CD8-positive, alpha-beta memory T cell (primary cell): ENCODE results near the gene ARHGEF18. TPM values are rescaled to one million over a fixed set of nuclear protein-coding genes. Genes with fewer than 3 reads are reported as not detected.
A peak's percentile ranks its signal among the peaks of the same experiment; 100 is the strongest.

Experiments used
- CTCF ChIA-PET: fragments of 350-600 bp; sonication (Branson Sonifier 250); formaldehyde crosslinking; loops from one replicate; lab custom pipeline; 2021; ENCODE audit warnings: antibody characterized with exemption; lab: Charles Lee
- POLR2A ChIA-PET: fragments of 350-600 bp; sonication (Branson Sonifier 250); formaldehyde crosslinking; loops from one replicate; lab custom pipeline; 2021; ENCODE audit warnings: antibody characterized with exemption; lab: Charles Lee
- DNase-seq, 5 donors: peaks; one replicate each; pipeline versions ENCODE4 v3.0.0 to v3.0.0-alpha.2; 2020 to 2022; ENCODE audit warnings: mixed read lengths in 1 of 5
- H3K27ac ChIP-seq: one replicate; pipeline ENCODE4 v1.7.0; 2013; ENCODE audit warnings: low read depth, mild to moderate bottlenecking, low read length, moderate library complexity
- H3K27me3 ChIP-seq: 2 replicates; pipeline ENCODE4 v1.7.0; 2013; ENCODE audit warnings: low read length, mild to moderate bottlenecking; ENCODE audit not compliant: insufficient read depth, poor library complexity, severe bottlenecking
- H3K36me3 ChIP-seq: 2 replicates; pipeline ENCODE4 v1.7.0; 2013; ENCODE audit warnings: mild to moderate bottlenecking, low read length, moderate library complexity; ENCODE audit not compliant: insufficient read depth
- H3K4me1 ChIP-seq: 2 replicates; pipeline ENCODE4 v1.7.0; 2013; ENCODE audit warnings: mild to moderate bottlenecking, low read length, moderate library complexity; ENCODE audit not compliant: insufficient read depth
- H3K4me3 ChIP-seq: 2 replicates; pipeline ENCODE4 v1.7.0; 2013; ENCODE audit warnings: mild to moderate bottlenecking, low read length
- H3K9me3 ChIP-seq: 2 replicates; pipeline ENCODE4 v1.7.0; 2013; ENCODE audit warnings: mild to moderate bottlenecking, low read length
- H3K27ac Mint-ChIP-seq, 8 donors: one replicate each; pipeline ENCODE4 v1.8.0; 2020 to 2021; ENCODE audit warnings: mixed read lengths in 8 of 8, mild to moderate bottlenecking in 6 of 8, inconsistent platforms in 3 of 8, moderate library complexity in 3 of 8
- H3K27me3 Mint-ChIP-seq, 2 donors: one replicate each; pipeline ENCODE4 v1.8.0; 2020 to 2021; ENCODE audit warnings: mixed read lengths in 2 of 2, mild to moderate bottlenecking in 1 of 2, moderate library complexity in 1 of 2
- H3K36me3 Mint-ChIP-seq, 3 donors: one replicate each; pipeline ENCODE4 v1.8.0; 2020 to 2021; ENCODE audit warnings: mixed read lengths in 3 of 3, inconsistent platforms in 1 of 3, mild to moderate bottlenecking in 1 of 3
- H3K4me1 Mint-ChIP-seq, 3 donors: one replicate each; pipeline ENCODE4 v1.8.0; 2020 to 2021; ENCODE audit warnings: mixed read lengths in 3 of 3, inconsistent platforms in 1 of 3, mild to moderate bottlenecking in 1 of 3
- H3K4me3 Mint-ChIP-seq, 7 donors: one replicate each; pipeline ENCODE4 v1.8.0; 2020 to 2021; ENCODE audit warnings: mixed read lengths in 7 of 7, mild to moderate bottlenecking in 6 of 7, moderate library complexity in 4 of 7, inconsistent platforms in 2 of 7
- H3K9me3 Mint-ChIP-seq, 5 donors: one replicate each; pipeline ENCODE4 v1.8.0; 2020 to 2022; ENCODE audit warnings: mixed read lengths in 5 of 5, mild to moderate bottlenecking in 3 of 5, moderate library complexity in 2 of 5, inconsistent platforms in 1 of 5
- polyA plus RNA-seq: library from polyadenylated mRNA; unstranded; fragments of 300-500 nt; fragmentation: Illumina TruSeq; gene quantifications from one replicate; pipeline ENCODE4 v1.2.3, GENCODE V29; 2021
- total RNA-seq, 2 experiments: library from RNA; stranded (reverse); gene quantifications; one replicate each; pipeline ENCODE4 v1.2.3, GENCODE V29; 2021

ARHGEF18 gene
- total and polyA plus RNA-seq, 3 experiments from 2014 or later: 9.6 to 53.3 (median 51.0) TPM

- Mint-ChIP-seq H3K9me3 (no peaks in the 10 kb centered on the region), H3K27ac (peak overlapping the region in 1 of 8 donors; percentile 93), H3K4me3 (no peak overlapping the region), H3K4me1 (peaks cover 0 to 5% (median 1%) of the 10 kb centered on the region in 3 donors), H3K36me3 (peaks cover 4 to 88% (median 17%) of the 10 kb centered on the region in 3 donors), H3K27me3 (no peaks in the 10 kb centered on the region)
- Histone ChIP-seq H3K9me3 (no peaks in the 10 kb centered on the region), H3K4me3 (no peak overlapping the region), H3K4me1 (no peaks in the 10 kb centered on the region), H3K36me3 (peaks cover 64% of the 10 kb centered on the region), H3K27ac (no peak overlapping the region), H3K27me3 (no peaks in the 10 kb centered on the region)
- ChIA-PET CTCF (interaction anchor here (0.9 to 3.6 kb wide), 3 partner anchors 13 to 19 kb away, joined by 3 to 9 read pairs (median 3); no protein-coding TSS in a partner anchor), POLR2A (no interaction called here)
- DNase-seq: no peak
Measured at GRCh38 chr19:7372810-7373209, 24.1 kb downstream of the ARHGEF18 start.

GRCh38 chr19:7373862-7374261 lies 25.1 kb downstream of the ARHGEF18 start:
- H3K36me3 ChIP-seq: peaks cover 61% of the 10 kb centered on the region
- peaks cover 4 to 85% (median 15%) of the 10 kb centered on the region in 3 donors for H3K36me3 Mint-ChIP-seq

GRCh38 chr19:7376151-7376852 lies 27.6 kb downstream of the ARHGEF18 start:
- Histone ChIP-seq H3K9me3 (no peaks in the 10 kb centered on the region), H3K4me1 (no peaks in the 10 kb centered on the region), H3K36me3 (peaks cover 67% of the 10 kb centered on the region), H3K27me3 (no peaks in the 10 kb centered on the region), H3K4me3 (no peak overlapping the region), H3K27ac (no peak overlapping the region)
- no peak for DNase-seq
- no peaks in the 10 kb centered on the region for H3K27me3 Mint-ChIP-seq
- ChIA-PET POLR2A (no interaction called here), CTCF (interaction anchor here (1.0 to 3.8 kb wide), 3 partner anchors 22 to 227 kb away, joined by 3 to 14 read pairs (median 4); partner anchors contain the start of gene ARHGEF18)
- H3K4me1 Mint-ChIP-seq: peaks cover 5 to 17% (median 9%) of the 10 kb centered on the region in 3 donors
- peaks cover 5 to 86% (median 13%) of the 10 kb centered on the region in 3 donors for H3K36me3 Mint-ChIP-seq
- H3K4me3 Mint-ChIP-seq: no peak overlapping the region
- no peaks in the 10 kb centered on the region for H3K9me3 Mint-ChIP-seq
- peak overlapping the region in 3 of 8 donors; percentile 17 to 88 (median 78) for H3K27ac Mint-ChIP-seq

More at GRCh38 chr19:7373862-7374261, 25.1 kb downstream of the ARHGEF18 start:
- H3K4me1 ChIP-seq: no peaks in the 10 kb centered on the region
- no peak overlapping the region for H3K4me3 ChIP-seq
- Mint-ChIP-seq H3K4me1 (peaks cover 0 to 5% (median 1%) of the 10 kb centered on the region in 3 donors), H3K27ac (peak overlapping the region in 1 of 8 donors; percentile 54), H3K9me3 (no peaks in the 10 kb centered on the region), H3K27me3 (no peaks in the 10 kb centered on the region), H3K4me3 (no peak overlapping the region)
- H3K27me3 ChIP-seq: no peaks in the 10 kb centered on the region
- DNase-seq: no peak
- ChIA-PET CTCF (no interaction called here), POLR2A (interaction anchor here (0.6 to 0.7 kb wide), 2 partner anchors 24 to 52 kb away, joined by 3 to 4 read pairs; no protein-coding TSS in a partner anchor)
- no peaks in the 10 kb centered on the region for H3K9me3 ChIP-seq
- no peak overlapping the region for H3K27ac ChIP-seq

- peaks cover 5 to 14% (median 9%) of the 10 kb centered on the region in 3 donors for H3K4me1 Mint-ChIP-seq
- no peaks in the 10 kb centered on the region for H3K27me3 Mint-ChIP-seq
- Histone ChIP-seq H3K27ac (no peak overlapping the region), H3K27me3 (no peaks in the 10 kb centered on the region), H3K36me3 (peaks cover 62% of the 10 kb centered on the region), H3K4me3 (no peak overlapping the region), H3K9me3 (no peaks in the 10 kb centered on the region), H3K4me1 (no peaks in the 10 kb centered on the region)
- ChIA-PET CTCF (interaction anchor here (1.4 to 3.8 kb wide), 2 partner anchors 23 to 29 kb away, joined by 4 to 14 read pairs; partner anchors contain the start of gene ARHGEF18), POLR2A (no interaction called here)
- DNase-seq: no peak
- H3K27ac Mint-ChIP-seq: peak overlapping the region in 5 of 8 donors; percentile 15 to 52 (median 29)
- no peak overlapping the region for H3K4me3 Mint-ChIP-seq
- no peaks in the 10 kb centered on the region for H3K9me3 Mint-ChIP-seq
- H3K36me3 Mint-ChIP-seq: peaks cover 5 to 83% (median 7%) of the 10 kb centered on the region in 3 donors
Measured at GRCh38 chr19:7377196-7377595, 28.5 kb downstream of the ARHGEF18 start.

DNA sequence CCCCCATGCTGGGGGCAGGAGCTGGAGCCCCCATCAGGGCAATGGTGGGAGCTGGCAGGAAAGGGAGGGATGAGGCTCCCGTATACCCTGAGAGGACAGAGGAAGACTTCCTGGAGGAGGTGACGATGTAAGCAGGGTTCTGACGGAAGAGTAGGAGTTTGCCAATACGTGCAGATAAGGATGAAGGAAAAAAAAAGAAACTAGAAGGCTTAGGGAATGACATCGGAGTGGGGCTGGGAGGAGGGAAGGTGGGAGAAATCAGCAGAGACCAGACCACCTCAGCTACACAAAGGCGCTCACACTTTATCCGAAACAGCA lies 32.3 kb downstream of the ARHGEF18 start:
- Histone ChIP-seq H3K9me3 (no peaks in the 10 kb centered on the region), H3K4me1 (no peaks in the 10 kb centered on the region), H3K27me3 (no peaks in the 10 kb centered on the region), H3K27ac (no peak overlapping the region), H3K36me3 (peaks cover 49% of the 10 kb centered on the region), H3K4me3 (no peak overlapping the region)
- ChIA-PET POLR2A (interaction anchor here (0.6 kb wide), 1 partner anchor 10 kb away, joined by 4 read pairs; no protein-coding TSS in a partner anchor), CTCF (interaction anchor here (0.6 to 2.4 kb wide), 4 partner anchors 26 to 52 kb away, joined by 3 to 15 read pairs (median 6); partner anchors contain the start of gene ARHGEF18)
- DNase-seq: no peak
- no peak overlapping the region for H3K4me3 Mint-ChIP-seq
- peaks cover 5 to 80% (median 8%) of the 10 kb centered on the region in 3 donors for H3K36me3 Mint-ChIP-seq
- H3K27ac Mint-ChIP-seq: peak overlapping the region in 5 of 8 donors; percentile 12 to 93 (median 29)
- no peaks in the 10 kb centered on the region for H3K9me3 Mint-ChIP-seq
- H3K27me3 Mint-ChIP-seq: no peaks in the 10 kb centered on the region
- peaks cover 6 to 22% (median 21%) of the 10 kb centered on the region in 3 donors for H3K4me1 Mint-ChIP-seq

DNA sequence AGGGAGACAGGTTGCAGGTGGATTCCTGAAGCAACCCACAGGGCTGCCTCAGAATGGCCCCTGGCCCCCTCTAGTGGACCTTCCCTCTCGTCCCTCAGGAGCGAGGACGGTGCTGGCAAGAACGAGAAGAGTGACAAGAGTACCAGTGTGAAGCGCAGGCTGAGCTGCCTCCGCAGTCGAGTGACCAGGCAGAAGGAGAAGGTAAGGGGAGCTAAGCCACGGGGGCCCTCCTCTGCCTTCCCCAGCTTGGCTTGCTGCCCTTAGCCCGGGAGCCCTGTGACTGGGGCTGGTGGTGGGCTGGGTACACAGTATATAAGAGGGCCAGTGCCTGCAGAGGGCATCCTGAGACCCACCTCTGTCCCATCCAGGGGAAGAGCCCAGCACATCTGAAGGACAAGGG lies 34.0 kb downstream of the ARHGEF18 start:
- H3K9me3 Mint-ChIP-seq: no peaks in the 10 kb centered on the region
- POLR2A ChIA-PET: interaction anchor here (0.6 to 1.1 kb wide), 2 partner anchors 8 to 410 kb away, joined by 3 to 4 read pairs; no protein-coding TSS in a partner anchor
- Histone ChIP-seq H3K27me3 (no peaks in the 10 kb centered on the region), H3K9me3 (no peaks in the 10 kb centered on the region), H3K27ac (no peak overlapping the region), H3K4me1 (peaks cover 4% of the 10 kb centered on the region), H3K36me3 (peaks cover 36% of the 10 kb centered on the region), H3K4me3 (no peak overlapping the region)
- no peaks in the 10 kb centered on the region for H3K27me3 Mint-ChIP-seq
- H3K36me3 Mint-ChIP-seq: peaks cover 5 to 77% (median 6%) of the 10 kb centered on the region in 3 donors
- H3K4me3 Mint-ChIP-seq: no peak overlapping the region
- peak overlapping the region in 2 of 8 donors; percentile 17 to 90 for H3K27ac Mint-ChIP-seq
- H3K4me1 Mint-ChIP-seq: peaks cover 12 to 38% (median 29%) of the 10 kb centered on the region in 3 donors
- DNase-seq: no peak
- CTCF ChIA-PET: interaction anchor here (1.0 to 2.8 kb wide), 2 partner anchors 24 to 28 kb away, joined by 4 to 15 read pairs; no protein-coding TSS in a partner anchor

- no peak overlapping the region for H3K4me3 ChIP-seq
- no peak for DNase-seq
- H3K36me3 ChIP-seq: peaks cover 36% of the 10 kb centered on the region
- H3K27ac ChIP-seq: no peak overlapping the region
- Mint-ChIP-seq H3K27ac (peak overlapping the region in 2 of 8 donors; percentile 27 to 90), H3K4me3 (no peak overlapping the region), H3K27me3 (no peaks in the 10 kb centered on the region), H3K36me3 (peaks cover 5 to 76% (median 6%) of the 10 kb centered on the region in 3 donors), H3K9me3 (no peaks in the 10 kb centered on the region), H3K4me1 (peaks cover 12 to 38% (median 29%) of the 10 kb centered on the region in 3 donors)
- H3K9me3 ChIP-seq: no peaks in the 10 kb centered on the region
- CTCF ChIA-PET: interaction anchor here (1.0 to 2.8 kb wide), 2 partner anchors 24 to 29 kb away, joined by 4 to 15 read pairs; no protein-coding TSS in a partner anchor
- no peaks in the 10 kb centered on the region for H3K27me3 ChIP-seq
- peaks cover 4% of the 10 kb centered on the region for H3K4me1 ChIP-seq
- POLR2A ChIA-PET: interaction anchor here (1.1 kb wide), 1 partner anchor 8 kb away, joined by 4 read pairs; no protein-coding TSS in a partner anchor
Measured at GRCh38 chr19:7383284-7383683, 34.5 kb downstream of the ARHGEF18 start.
